Measurements from ENCODE around the gene LRRC27.

The LRRC27 gene

GRCh38 chr10:132304756-132305509 lies 27.1 kb upstream of the LRRC27 start:
- no peak for TF ChIP-seq CTCF (IDR thresholded peaks at IDR 0.05)

- TF ChIP-seq CTCF (IDR thresholded peaks at IDR 0.05): no peak
These were observed 26.2 kb upstream of the LRRC27 start for GRCh38 chr10:132305654-132306342.

GRCh38 chr10:132306343-132306685 lies 25.7 kb upstream of the LRRC27 start:
- TF ChIP-seq CTCF (IDR thresholded peaks at IDR 0.05): no peak

GRCh38 chr10:132306864-132307751 lies 24.9 kb upstream of the LRRC27 start:
- TF ChIP-seq CTCF (IDR thresholded peaks at IDR 0.05): no peak; the same call in 1 of the 2 replicates

- TF ChIP-seq CTCF (IDR thresholded peaks at IDR 0.05): no peak
These were observed 24.0 kb upstream of the LRRC27 start, which contains the start of gene STK32C for GRCh38 chr10:132307823-132308586. Gene STK32C, minus strand, starts transcription at chr10:132307950. Its CDS starts 117 bp downstream, at chr10:132307833.

GRCh38 chr10:132308587-132309470 lies 23.2 kb upstream of the LRRC27 start:
- TF ChIP-seq CTCF (IDR thresholded peaks at IDR 0.05): no peak
